ENCODE measurements around the gene CHIA.

- TF ChIP-seq, protein P1, sequence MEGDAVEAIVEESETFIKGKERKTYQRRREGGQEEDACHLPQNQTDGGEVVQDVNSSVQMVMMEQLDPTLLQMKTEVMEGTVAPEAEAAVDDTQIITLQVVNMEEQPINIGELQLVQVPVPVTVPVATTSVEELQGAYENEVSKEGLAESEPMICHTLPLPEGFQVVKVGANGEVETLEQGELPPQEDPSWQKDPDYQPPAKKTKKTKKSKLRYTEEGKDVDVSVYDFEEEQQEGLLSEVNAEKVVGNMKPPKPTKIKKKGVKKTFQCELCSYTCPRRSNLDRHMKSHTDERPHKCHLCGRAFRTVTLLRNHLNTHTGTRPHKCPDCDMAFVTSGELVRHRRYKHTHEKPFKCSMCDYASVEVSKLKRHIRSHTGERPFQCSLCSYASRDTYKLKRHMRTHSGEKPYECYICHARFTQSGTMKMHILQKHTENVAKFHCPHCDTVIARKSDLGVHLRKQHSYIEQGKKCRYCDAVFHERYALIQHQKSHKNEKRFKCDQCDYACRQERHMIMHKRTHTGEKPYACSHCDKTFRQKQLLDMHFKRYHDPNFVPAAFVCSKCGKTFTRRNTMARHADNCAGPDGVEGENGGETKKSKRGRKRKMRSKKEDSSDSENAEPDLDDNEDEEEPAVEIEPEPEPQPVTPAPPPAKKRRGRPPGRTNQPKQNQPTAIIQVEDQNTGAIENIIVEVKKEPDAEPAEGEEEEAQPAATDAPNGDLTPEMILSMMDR (IDR thresholded peaks at IDR 0.05; ENCODE audit: low read depth, low read length, missing input control) = no peak
- TF ChIP-seq RAD21 (IDR thresholded peaks at IDR 0.05) (no peak), SP1 (IDR thresholded peaks at IDR 0.05) (no peak), GABPA (IDR thresholded peaks at IDR 0.05 in 1 of 2, conservative IDR thresholded peaks at IDR 0.05 in 1 of 2) (no peak), ATF3 (IDR thresholded peaks at IDR 0.05) (no peak), FOXA1 (IDR thresholded peaks at IDR 0.05) (no peak), YY1 (IDR thresholded peaks at IDR 0.05) (no peak), TAF1 (conservative IDR thresholded peaks at IDR 0.05) (no peak), EGR1 (IDR thresholded peaks at IDR 0.05; ENCODE audit: low read depth in 2 of 2) (no peak), ZBTB33 (IDR thresholded peaks at IDR 0.05) (no peak), JUND (IDR thresholded peaks at IDR 0.05) (no peak)
- TF ChIP-seq, protein P2, sequence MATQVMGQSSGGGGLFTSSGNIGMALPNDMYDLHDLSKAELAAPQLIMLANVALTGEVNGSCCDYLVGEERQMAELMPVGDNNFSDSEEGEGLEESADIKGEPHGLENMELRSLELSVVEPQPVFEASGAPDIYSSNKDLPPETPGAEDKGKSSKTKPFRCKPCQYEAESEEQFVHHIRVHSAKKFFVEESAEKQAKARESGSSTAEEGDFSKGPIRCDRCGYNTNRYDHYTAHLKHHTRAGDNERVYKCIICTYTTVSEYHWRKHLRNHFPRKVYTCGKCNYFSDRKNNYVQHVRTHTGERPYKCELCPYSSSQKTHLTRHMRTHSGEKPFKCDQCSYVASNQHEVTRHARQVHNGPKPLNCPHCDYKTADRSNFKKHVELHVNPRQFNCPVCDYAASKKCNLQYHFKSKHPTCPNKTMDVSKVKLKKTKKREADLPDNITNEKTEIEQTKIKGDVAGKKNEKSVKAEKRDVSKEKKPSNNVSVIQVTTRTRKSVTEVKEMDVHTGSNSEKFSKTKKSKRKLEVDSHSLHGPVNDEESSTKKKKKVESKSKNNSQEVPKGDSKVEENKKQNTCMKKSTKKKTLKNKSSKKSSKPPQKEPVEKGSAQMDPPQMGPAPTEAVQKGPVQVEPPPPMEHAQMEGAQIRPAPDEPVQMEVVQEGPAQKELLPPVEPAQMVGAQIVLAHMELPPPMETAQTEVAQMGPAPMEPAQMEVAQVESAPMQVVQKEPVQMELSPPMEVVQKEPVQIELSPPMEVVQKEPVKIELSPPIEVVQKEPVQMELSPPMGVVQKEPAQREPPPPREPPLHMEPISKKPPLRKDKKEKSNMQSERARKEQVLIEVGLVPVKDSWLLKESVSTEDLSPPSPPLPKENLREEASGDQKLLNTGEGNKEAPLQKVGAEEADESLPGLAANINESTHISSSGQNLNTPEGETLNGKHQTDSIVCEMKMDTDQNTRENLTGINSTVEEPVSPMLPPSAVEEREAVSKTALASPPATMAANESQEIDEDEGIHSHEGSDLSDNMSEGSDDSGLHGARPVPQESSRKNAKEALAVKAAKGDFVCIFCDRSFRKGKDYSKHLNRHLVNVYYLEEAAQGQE (IDR thresholded peaks at IDR 0.05) = no peak
- TF ChIP-seq, protein P3, sequence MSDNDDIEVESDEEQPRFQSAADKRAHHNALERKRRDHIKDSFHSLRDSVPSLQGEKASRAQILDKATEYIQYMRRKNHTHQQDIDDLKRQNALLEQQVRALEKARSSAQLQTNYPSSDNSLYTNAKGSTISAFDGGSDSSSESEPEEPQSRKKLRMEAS (IDR thresholded peaks at IDR 0.05) = no peak
Measured at GRCh38 chr1:111247125-111247838, 43.4 kb upstream of the CHIA start.

Measured in liver (tissue), 3 donors.